Mesenchymal stem cell (in vitro differentiated cells and primary cell): ENCODE measurements around the gene ACER3.

ENCODE experiments used
- DNase-seq: peaks from one replicate; pipeline ENCODE4 v3.0.0-alpha.2; 2013
- H2AFZ ChIP-seq: one replicate; pipeline ENCODE4 v1.6.1; 2013; ENCODE audit warnings: low read depth, mild to moderate bottlenecking, control low read depth, inconsistent platforms, low read length, moderate library complexity
- H2AK5ac ChIP-seq: 2 replicates; pipeline ENCODE4 v1.6.1; 2013; ENCODE audit warnings: low read length, moderate library complexity, mild to moderate bottlenecking, inconsistent platforms; ENCODE audit not compliant: severe bottlenecking
- H2BK120ac ChIP-seq: one replicate; pipeline ENCODE4 v1.6.1; 2013; ENCODE audit warnings: low read depth, mild to moderate bottlenecking, inconsistent platforms, low read length, moderate library complexity
- H2BK12ac ChIP-seq, 2 experiments: one replicate each; pipeline ENCODE4 v1.6.1; 2013; ENCODE audit warnings: inconsistent platforms in 2 of 2, low read length in 2 of 2, mild to moderate bottlenecking in 2 of 2, moderate library complexity in 2 of 2, control low read depth in 1 of 2
- H2BK15ac ChIP-seq: one replicate; pipeline ENCODE4 v1.6.1; 2013; ENCODE audit warnings: mild to moderate bottlenecking, low read depth, inconsistent platforms; ENCODE audit not compliant: poor library complexity, severe bottlenecking
- H2BK5ac ChIP-seq: 2 replicates; pipeline ENCODE4 v1.6.1; 2013; ENCODE audit warnings: low read depth, mild to moderate bottlenecking, low read length, control low read depth, inconsistent platforms; ENCODE audit not compliant: poor library complexity, severe bottlenecking
- H3K14ac ChIP-seq, 2 experiments: one replicate each; pipeline ENCODE4 v1.6.1; 2013; ENCODE audit warnings: inconsistent platforms in 2 of 2, low read length in 2 of 2, control low read depth in 1 of 2, mild to moderate bottlenecking in 1 of 2, moderate library complexity in 1 of 2
- H3K18ac ChIP-seq, 2 experiments: one replicate each; pipeline ENCODE4 v1.6.1; 2013; ENCODE audit warnings: inconsistent platforms in 2 of 2, low read length in 2 of 2, control low read depth in 1 of 2, low read depth in 1 of 2, mild to moderate bottlenecking in 1 of 2
- H3K23ac ChIP-seq, 2 experiments: one replicate each; pipeline ENCODE4 v1.6.1; 2013; ENCODE audit warnings: inconsistent platforms in 2 of 2, low read length in 2 of 2, mild to moderate bottlenecking in 2 of 2, moderate library complexity in 2 of 2, control low read depth in 1 of 2
- H3K27ac ChIP-seq: 2 replicates; pipeline ENCODE4 v1.5.1; 2013; ENCODE audit warnings: mild to moderate bottlenecking, moderate library complexity, low read length, control low read depth, inconsistent platforms; ENCODE audit not compliant: poor library complexity, severe bottlenecking
- H3K27me3 ChIP-seq, 2 experiments: 2 replicates each; pipeline versions ENCODE4 v1.6.1 to v1.7.0; 2013; ENCODE audit warnings: low read length in 2 of 2, mild to moderate bottlenecking in 2 of 2, moderate library complexity in 2 of 2, control low read depth in 1 of 2, inconsistent platforms in 1 of 2; ENCODE audit not compliant: control insufficient read depth in 1 of 2, insufficient read depth in 1 of 2
- H3K36me3 ChIP-seq, 2 experiments: 2 replicates each; pipeline versions ENCODE4 v1.6.1 to v1.7.0; 2013; ENCODE audit warnings: low read length in 2 of 2, control low read depth in 1 of 2, inconsistent platforms in 1 of 2, low read depth in 1 of 2, mild to moderate bottlenecking in 1 of 2; ENCODE audit not compliant: insufficient read depth in 2 of 2, control insufficient read depth in 1 of 2
- H3K4ac ChIP-seq, 2 experiments: one replicate each; pipeline ENCODE4 v1.6.1; 2013; ENCODE audit warnings: inconsistent platforms in 2 of 2, low read length in 2 of 2, mild to moderate bottlenecking in 2 of 2, moderate library complexity in 2 of 2, control low read depth in 1 of 2, low read depth in 1 of 2
- H3K4me1 ChIP-seq: 2 replicates; pipeline ENCODE4 v1.6.1; 2013; ENCODE audit warnings: low read depth, low read length, control low read depth; ENCODE audit not compliant: control insufficient read depth, insufficient read depth
- H3K4me2 ChIP-seq: 2 replicates; pipeline ENCODE4 v1.6.1; 2013; ENCODE audit warnings: low read length, mild to moderate bottlenecking, inconsistent platforms; ENCODE audit not compliant: poor library complexity, severe bottlenecking
- H3K4me3 ChIP-seq, 2 experiments: 2 replicates each; pipeline versions ENCODE4 v1.5.1 to v1.7.0; 2013; ENCODE audit warnings: low read length in 2 of 2, mild to moderate bottlenecking in 2 of 2, control low read depth in 1 of 2, low read depth in 1 of 2; ENCODE audit not compliant: insufficient read depth in 1 of 2
- H3K79me1 ChIP-seq: replicated peaks from 2 replicates; pipeline ENCODE4 v1.6.1; 2013; ENCODE audit warnings: mild to moderate bottlenecking, control low read depth, low read length, inconsistent platforms; ENCODE audit not compliant: poor library complexity, severe bottlenecking
- H3K9ac ChIP-seq: 2 replicates; pipeline ENCODE4 v1.7.0; 2013; ENCODE audit warnings: mild to moderate bottlenecking, low read length, moderate library complexity
- H3K9me3 ChIP-seq: 2 replicates; pipeline ENCODE4 v1.7.0; 2013; ENCODE audit warnings: mild to moderate bottlenecking, low read length; ENCODE audit not compliant: control insufficient read depth
- H4K8ac ChIP-seq: one replicate; pipeline ENCODE4 v1.6.1; 2013; ENCODE audit warnings: inconsistent platforms, mild to moderate bottlenecking, low read length, moderate library complexity
- H4K91ac ChIP-seq: one replicate; pipeline ENCODE4 v1.6.1; 2013; ENCODE audit warnings: mild to moderate bottlenecking, low read length, inconsistent platforms
- WGBS: methylation state at CpG from one replicate; pipeline ENCODE4 v1.1.7; 2013; ENCODE audit warnings: mixed read lengths; 5-methylcytosine and 5-hydroxymethylcytosine counted together

ACER3 gene

DNA sequence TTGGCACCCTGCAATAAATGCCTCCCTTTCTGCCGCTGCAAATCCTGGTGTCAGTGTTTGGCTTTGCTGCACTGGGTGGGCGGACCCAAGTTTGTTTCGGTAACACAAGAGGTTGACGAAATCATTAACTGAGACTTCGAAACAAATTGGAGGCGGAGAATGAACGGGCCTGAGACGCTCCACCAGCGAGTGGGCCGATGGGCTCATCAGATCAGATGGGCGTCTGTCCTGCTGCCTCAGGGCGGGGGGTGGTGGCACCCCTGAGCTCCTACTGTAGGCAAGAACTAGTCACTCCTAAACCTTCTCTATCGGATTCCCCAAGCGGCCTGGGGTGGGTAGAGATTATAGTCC is 205.1 kb downstream of the ACER3 start:
- 39% methylated on average over 13 of the region's 14 CpGs for whole genome bisulfite sequencing

DNA sequence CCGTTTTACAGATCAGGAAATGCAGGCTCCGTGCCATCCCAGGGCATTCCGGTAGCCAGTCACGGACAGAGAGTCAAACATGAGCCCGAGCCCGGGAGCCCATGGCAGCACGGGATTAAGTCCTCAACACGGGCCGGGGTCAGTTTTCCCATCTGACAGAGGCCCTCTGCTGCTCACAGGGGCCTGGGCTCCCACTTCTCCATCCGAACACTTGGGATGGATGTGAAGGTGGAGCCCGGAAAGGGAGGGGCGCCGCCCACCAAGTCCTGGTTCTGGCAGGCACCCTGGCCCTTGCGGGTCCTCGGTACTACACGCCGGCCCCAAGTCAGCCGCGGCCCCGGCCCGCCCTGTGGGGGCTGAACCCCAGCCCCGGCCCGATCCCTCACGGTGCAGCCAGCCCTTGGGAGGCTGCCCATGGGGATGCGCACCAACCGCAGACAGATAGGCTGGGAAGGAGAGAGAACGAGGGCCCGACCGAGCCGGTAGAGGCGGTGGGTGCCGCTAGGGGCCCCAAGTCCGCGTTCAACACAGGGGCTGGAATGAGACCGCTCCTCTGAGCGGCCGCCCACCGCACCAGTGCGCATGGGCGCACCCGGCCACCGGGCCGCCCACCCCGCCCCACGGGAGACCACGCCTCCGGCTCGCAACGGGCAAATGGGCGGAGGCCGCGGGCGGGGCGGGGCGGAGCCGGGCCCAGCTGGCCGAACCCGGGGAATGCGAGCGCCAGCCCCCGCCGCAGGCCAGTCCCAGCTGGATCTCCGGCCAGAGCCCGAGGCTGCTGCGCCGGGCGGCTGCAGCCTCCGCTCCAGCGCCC is 205.7 kb downstream of the ACER3 start, which contains the start of gene CAPN5:
TSS of gene CAPN5 (plus strand) at position 743 of the 814 bp plus-strand sequence. CDS start 17,916 bp downstream, outside the sequence.
- Histone ChIP-seq H3K4ac (peak within 1 kb of the TSS; percentile 9 to 94), H2AFZ (peak within 1 kb of the TSS; percentile 46), H3K18ac (peak within 1 kb of the TSS; percentile 80 to 93), H3K79me1 (peaks cover 37% of the 10 kb centered on the region), H3K23ac (peak within 1 kb of the TSS in 1 of 2 experiments; percentile 84), H2BK5ac (no peak within 1 kb of the TSS), H3K14ac (peak within 1 kb of the TSS in 1 of 2 experiments; percentile 90), H2BK120ac (no peak within 1 kb of the TSS), H3K9ac (peak within 1 kb of the TSS; percentile 96), H3K27me3 (no peaks in the 10 kb centered on the region), H2AK5ac (no peak within 1 kb of the TSS), H4K8ac (peak within 1 kb of the TSS; percentile 95), H3K4me2 (peak within 1 kb of the TSS; percentile 95), H3K9me3 (no peaks in the 10 kb centered on the region), H3K4me3 (peak within 1 kb of the TSS; percentile 78 to 89), H3K27ac (peak within 1 kb of the TSS; percentile 57), H3K4me1 (peaks cover 17% of the 10 kb centered on the region), H4K91ac (peak within 1 kb of the TSS; percentile 85), H2BK12ac (peak within 1 kb of the TSS; percentile 29 to 44), H3K36me3 (no peaks in the 10 kb centered on the region), H2BK15ac (peak within 1 kb of the TSS; percentile 87)
- 2% methylated on average over 45 of the region's 69 CpGs for WGBS
- peak; percentile 93 for DNase-seq

More for the DNA sequence above, 205.1 kb downstream of the ACER3 start:
- Histone ChIP-seq H3K23ac (no peak overlapping the region), H3K9ac (peak overlapping the region; percentile 96), H3K18ac (peak overlapping the region; percentile 80 to 93), H2BK12ac (peak overlapping the region; percentile 15 to 44), H4K91ac (peak overlapping the region; percentile 85), H2BK15ac (peak overlapping the region; percentile 34), H3K14ac (no peak overlapping the region), H3K4me2 (peak overlapping the region; percentile 95), H3K4me3 (peak overlapping the region; percentile 65 to 78), H3K79me1 (peaks cover 31% of the 10 kb centered on the region), H2BK120ac (no peak overlapping the region), H2AFZ (peak overlapping the region; percentile 46), H3K4ac (peak overlapping the region in 1 of 2 experiments; percentile 9), H3K27ac (peak overlapping the region; percentile 57), H2BK5ac (no peak overlapping the region), H3K36me3 (no peaks in the 10 kb centered on the region), H3K27me3 (no peaks in the 10 kb centered on the region), H2AK5ac (no peak overlapping the region), H4K8ac (peak overlapping the region; percentile 95), H3K9me3 (no peaks in the 10 kb centered on the region), H3K4me1 (peaks cover 17% of the 10 kb centered on the region)
- peak; percentile 80 for DNase-seq

DNA sequence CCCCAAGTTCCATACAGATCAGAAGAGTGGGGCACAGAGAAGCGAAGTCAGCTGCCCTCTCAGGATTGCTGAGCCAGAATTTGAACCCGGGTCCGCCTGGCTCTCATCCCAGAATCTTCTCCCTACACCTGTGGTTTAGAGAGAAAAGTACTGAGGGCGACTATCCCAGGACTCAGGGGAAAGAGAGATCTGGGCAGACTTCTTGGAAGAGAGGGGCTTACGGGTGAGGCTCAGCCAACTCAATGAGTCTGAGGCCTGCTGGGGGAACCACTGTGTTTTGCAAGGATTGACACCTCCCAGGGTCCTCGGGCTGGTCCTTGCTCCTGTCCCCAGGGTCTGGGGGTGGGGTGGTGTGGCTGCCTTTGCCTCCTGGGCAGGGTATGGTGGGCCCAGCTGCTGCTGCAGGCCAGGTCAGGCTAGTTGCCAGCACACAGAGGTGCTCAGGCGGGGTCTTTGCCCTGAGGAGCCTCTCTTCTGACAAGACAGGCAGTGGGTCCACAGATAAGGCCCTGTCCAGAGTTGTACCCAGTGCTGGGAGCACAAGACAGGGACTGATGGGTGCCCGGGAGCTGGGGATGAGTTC is 207.2 kb downstream of the ACER3 start:
- Histone ChIP-seq H3K9me3 (no peaks in the 10 kb centered on the region), H2BK5ac (no peak overlapping the region), H3K4me1 (peaks cover 29% of the 10 kb centered on the region), H4K8ac (no peak overlapping the region), H3K4me3 (peak overlapping the region in 1 of 2 experiments; percentile 89), H2BK120ac (no peak overlapping the region), H2BK12ac (peak overlapping the region in 1 of 2 experiments; percentile 50), H3K4ac (peak overlapping the region in 1 of 2 experiments; percentile 20), H3K23ac (no peak overlapping the region), H3K36me3 (no peaks in the 10 kb centered on the region), H3K79me1 (peaks cover 39% of the 10 kb centered on the region), H3K27me3 (no peaks in the 10 kb centered on the region), H3K27ac (no peak overlapping the region), H3K4me2 (peak overlapping the region; percentile 80), H2AFZ (no peak overlapping the region), H4K91ac (peak overlapping the region; percentile 36), H3K14ac (no peak overlapping the region), H3K9ac (peak overlapping the region; percentile 90), H2BK15ac (no peak overlapping the region), H2AK5ac (no peak overlapping the region), H3K18ac (no peak overlapping the region)
- DNase-seq: peak; percentile 13
- 87% methylated on average over 5 of the region's 8 CpGs for WGBS
